Colonic mucosa (tissue), 4 donors: ENCODE results near the gene LUZP2. TPM values are rescaled to one million over a fixed set of nuclear protein-coding genes. Genes with fewer than 3 reads are reported as not detected.

Experiments
- DNase-seq: peaks from one replicate; pipeline ENCODE4 v3.0.0-alpha.2; 2020
- H3K27ac ChIP-seq: fragments of 200-600 bp; one replicate; pipeline ENCODE4 v1.8.0; 2021
- H3K27me3 ChIP-seq: fragments of 200-600 bp; one replicate; pipeline ENCODE4 v1.8.0; 2021
- H3K36me3 ChIP-seq: fragments of 200-600 bp; one replicate; pipeline ENCODE4 v1.8.0; 2021
- H3K4me1 ChIP-seq: fragments of 200-600 bp; one replicate; pipeline ENCODE4 v1.8.0; 2021; ENCODE audit warnings: mild to moderate bottlenecking
- H3K4me3 ChIP-seq: fragments of 200-600 bp; one replicate; pipeline ENCODE4 v1.8.0; 2021
- H3K9ac ChIP-seq, 2 donors: one replicate each; pipeline ENCODE4 v1.7.0; 2013; ENCODE audit warnings: control low read depth in 2 of 2, low read depth in 2 of 2, low read length in 2 of 2
- H3K9me3 ChIP-seq: fragments of 200-600 bp; one replicate; pipeline ENCODE4 v1.8.0; 2021
- intact Hi-C: fragments of 100-400 bp; cut with DNase I; formaldehyde crosslinking; loops from one replicate; pipeline ENCODE4 v1.14.1; 2022
- total RNA-seq, 2 donors: library from RNA; stranded (reverse); fragmentation: NEBNext Ultra II Directional in 1 of 2; extraction: Animal tissue kit (Norgen Biotek cat#: 25700) in 1 of 2; gene quantifications; one replicate each; pipeline ENCODE4 v1.2.1, GENCODE V29; 2021
- TF ChIP-seq, protein P1 (sequence below): fragments of 200-600 bp; IDR thresholded peaks from one replicate; pipeline ENCODE4 v1.8.0; 2022; ENCODE audit warnings: antibody characterized with exemption, mild to moderate bottlenecking
- donor health status: healthy.
- donor health status: DM: no; HTN: no; CAD: no.
- donor health status: DM: no; HTN: no; CAD: no.

The LUZP2 gene
- total RNA-seq, 2 donors from 2014 or later: 0.57 to 1.3 TPM

DNA sequence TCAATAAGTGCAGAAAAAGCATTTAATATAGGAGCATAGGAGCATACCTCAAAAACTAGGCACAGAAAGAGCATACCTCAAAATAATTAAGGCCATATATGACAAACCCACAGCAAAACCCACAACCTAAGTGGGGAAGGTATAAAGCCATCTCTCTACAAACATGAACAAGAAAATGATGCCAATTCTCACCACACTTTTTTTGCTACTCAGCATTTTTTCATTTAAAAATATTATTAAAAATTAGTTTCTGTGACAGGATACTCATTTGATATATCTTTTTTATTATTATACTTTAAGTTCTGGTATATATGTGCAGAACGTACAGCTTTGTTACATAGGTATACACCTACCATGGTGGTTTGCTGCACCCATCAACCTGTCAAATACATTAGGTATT lies 352.0 kb downstream of the LUZP2 start:
- no peaks in the 10 kb centered on the region for H3K36me3 ChIP-seq
- no peaks in the 10 kb centered on the region for H3K4me1 ChIP-seq
- no peak for DNase-seq
- H3K27me3 ChIP-seq: no peaks in the 10 kb centered on the region
- H3K4me3 ChIP-seq: no peak overlapping the region
- H3K9me3 ChIP-seq: no peaks in the 10 kb centered on the region
- no peak overlapping the region for H3K9ac ChIP-seq
- intact Hi-C loops: no loop called here
- H3K27ac ChIP-seq: no peak overlapping the region
- TF ChIP-seq, protein P1, sequence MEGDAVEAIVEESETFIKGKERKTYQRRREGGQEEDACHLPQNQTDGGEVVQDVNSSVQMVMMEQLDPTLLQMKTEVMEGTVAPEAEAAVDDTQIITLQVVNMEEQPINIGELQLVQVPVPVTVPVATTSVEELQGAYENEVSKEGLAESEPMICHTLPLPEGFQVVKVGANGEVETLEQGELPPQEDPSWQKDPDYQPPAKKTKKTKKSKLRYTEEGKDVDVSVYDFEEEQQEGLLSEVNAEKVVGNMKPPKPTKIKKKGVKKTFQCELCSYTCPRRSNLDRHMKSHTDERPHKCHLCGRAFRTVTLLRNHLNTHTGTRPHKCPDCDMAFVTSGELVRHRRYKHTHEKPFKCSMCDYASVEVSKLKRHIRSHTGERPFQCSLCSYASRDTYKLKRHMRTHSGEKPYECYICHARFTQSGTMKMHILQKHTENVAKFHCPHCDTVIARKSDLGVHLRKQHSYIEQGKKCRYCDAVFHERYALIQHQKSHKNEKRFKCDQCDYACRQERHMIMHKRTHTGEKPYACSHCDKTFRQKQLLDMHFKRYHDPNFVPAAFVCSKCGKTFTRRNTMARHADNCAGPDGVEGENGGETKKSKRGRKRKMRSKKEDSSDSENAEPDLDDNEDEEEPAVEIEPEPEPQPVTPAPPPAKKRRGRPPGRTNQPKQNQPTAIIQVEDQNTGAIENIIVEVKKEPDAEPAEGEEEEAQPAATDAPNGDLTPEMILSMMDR: no peak

DNA sequence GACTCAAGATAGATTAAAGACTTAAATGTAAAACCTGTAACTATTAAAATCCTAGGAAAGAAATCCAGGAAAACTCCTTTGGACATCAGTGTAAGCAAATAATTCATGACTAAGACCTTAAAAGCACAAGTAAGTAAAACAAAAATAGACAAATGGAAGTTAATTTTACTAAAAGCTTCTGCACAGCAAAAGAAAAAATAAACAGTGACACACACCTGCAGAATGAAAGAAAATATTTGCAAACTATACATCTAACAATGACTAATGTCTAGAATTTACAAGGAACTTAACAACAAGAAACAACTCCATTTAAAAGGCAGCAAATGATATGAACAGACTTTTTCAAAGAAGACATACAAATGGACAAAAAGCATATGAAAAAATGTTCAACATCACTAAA lies 359.1 kb downstream of the LUZP2 start:
- Histone ChIP-seq H3K4me1 (no peaks in the 10 kb centered on the region), H3K36me3 (no peaks in the 10 kb centered on the region), H3K9me3 (no peaks in the 10 kb centered on the region), H3K27me3 (no peaks in the 10 kb centered on the region), H3K4me3 (no peak overlapping the region), H3K9ac (no peak overlapping the region), H3K27ac (no peak overlapping the region)
- DNase-seq: no peak
- TF ChIP-seq, protein P1: no peak
- intact Hi-C loops: no loop called here

DNA sequence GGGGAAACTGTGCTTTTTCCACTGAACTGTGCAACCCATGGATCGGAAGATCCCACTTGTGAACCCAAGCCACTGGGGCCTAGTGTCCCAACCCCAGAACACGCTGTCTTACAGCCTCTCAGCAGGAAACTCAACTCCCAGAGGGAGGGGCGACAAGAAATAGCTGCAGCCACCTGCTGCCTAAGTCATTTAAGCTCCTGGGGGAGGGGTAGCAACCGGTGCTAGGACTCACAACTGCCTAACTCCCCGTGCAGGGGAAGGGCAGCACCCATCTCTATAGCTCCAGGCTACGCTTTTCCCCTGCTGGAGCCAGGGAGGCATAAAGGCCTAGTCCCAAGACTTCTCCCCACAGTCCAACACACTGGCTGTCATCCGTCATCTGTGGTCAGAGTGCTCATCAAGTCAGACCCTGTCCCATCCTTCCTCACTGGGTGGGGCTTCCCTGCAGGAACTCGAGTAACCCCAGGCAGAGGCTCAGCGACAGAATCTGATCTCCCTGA lies 363.0 kb downstream of the LUZP2 start:
- intact Hi-C loops: no loop called here
- H3K9ac ChIP-seq: no peak overlapping the region
- no peak overlapping the region for H3K4me3 ChIP-seq
- H3K27me3 ChIP-seq: no peaks in the 10 kb centered on the region
- H3K4me1 ChIP-seq: no peaks in the 10 kb centered on the region
- no peaks in the 10 kb centered on the region for H3K9me3 ChIP-seq
- TF ChIP-seq, protein P1: no peak
- H3K27ac ChIP-seq: no peak overlapping the region
- no peak for DNase-seq
- H3K36me3 ChIP-seq: no peaks in the 10 kb centered on the region

DNA sequence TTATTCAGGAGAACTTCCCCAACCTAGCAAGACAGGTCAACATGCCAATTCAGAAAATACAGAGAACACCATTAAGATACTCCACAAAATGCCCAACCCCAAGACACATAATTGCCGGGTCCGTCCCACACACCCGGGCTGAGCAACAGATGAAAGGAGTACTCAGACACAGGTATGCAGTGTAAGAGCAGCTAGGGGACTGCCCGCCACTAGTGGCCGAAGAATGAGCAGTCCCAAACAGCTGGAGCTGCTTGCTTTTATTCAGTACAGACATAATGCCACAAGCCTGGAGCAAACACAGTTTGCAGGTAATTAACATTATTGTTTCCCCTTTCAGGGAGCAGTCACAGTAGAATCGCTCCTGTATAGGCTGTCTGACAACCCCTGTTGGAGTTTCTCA lies 364.6 kb downstream of the LUZP2 start:
- no peak overlapping the region for H3K9ac ChIP-seq
- DNase-seq: no peak
- H3K27me3 ChIP-seq: no peaks in the 10 kb centered on the region
- H3K9me3 ChIP-seq: no peaks in the 10 kb centered on the region
- no peaks in the 10 kb centered on the region for H3K36me3 ChIP-seq
- TF ChIP-seq, protein P1: no peak
- intact Hi-C loops: no loop called here
- H3K27ac ChIP-seq: no peak overlapping the region
- no peaks in the 10 kb centered on the region for H3K4me1 ChIP-seq
- no peak overlapping the region for H3K4me3 ChIP-seq

DNA sequence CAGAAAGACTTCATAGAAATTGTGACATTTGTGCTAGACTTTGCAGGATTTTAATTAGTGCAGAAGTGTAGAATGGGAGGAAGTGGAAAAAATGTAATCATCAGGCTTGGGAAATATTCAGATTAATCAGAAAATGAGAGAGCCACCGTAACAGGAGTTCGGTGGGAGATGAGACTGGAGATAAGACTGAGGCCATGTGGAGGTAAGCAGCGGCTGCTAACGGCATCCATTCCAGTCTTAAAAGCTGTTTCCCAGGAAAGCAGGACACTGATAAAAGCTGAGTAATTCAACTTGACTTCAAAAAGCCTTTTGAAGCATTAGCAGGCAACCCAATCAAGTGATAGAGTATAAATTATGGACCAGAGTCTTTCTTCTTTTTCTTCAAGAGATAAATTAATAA lies 369.9 kb downstream of the LUZP2 start:
- DNase-seq: no peak
- no peak overlapping the region for H3K27ac ChIP-seq
- intact Hi-C loops: no loop called here
- H3K4me3 ChIP-seq: no peak overlapping the region
- H3K4me1 ChIP-seq: no peaks in the 10 kb centered on the region
- no peaks in the 10 kb centered on the region for H3K9me3 ChIP-seq
- TF ChIP-seq, protein P1: no peak
- H3K27me3 ChIP-seq: no peaks in the 10 kb centered on the region
- no peak overlapping the region for H3K9ac ChIP-seq
- no peaks in the 10 kb centered on the region for H3K36me3 ChIP-seq
